ENCODE data around the gene CD3G.

Gene CD3G

GRCh38 chr11:118343981-118344515 lies at the start of gene CD3G:
TSS of gene CD3G (plus strand) at chr11:118344344. CDS start at chr11:118344424, 80 bp downstream.
- Histone ChIP-seq H3K4me2 (no peak within 1 kb of the TSS), H3K36me3 (ENCODE audit: insufficient read depth) (no peaks in the 10 kb centered on the region), H3K9ac (no peak within 1 kb of the TSS), H3K27ac (no peak within 1 kb of the TSS), H2AFZ (ENCODE audit: low read depth) (no peak within 1 kb of the TSS), H3K79me2 (ENCODE audit: insufficient read depth, low read depth) (no peaks in the 10 kb centered on the region), H3K4me1 (ENCODE audit: low read depth, poor library complexity, severe bottlenecking) (no peaks in the 10 kb centered on the region), H3K4me3 (IDR thresholded peaks at IDR 0.05; ENCODE audit: insufficient read depth, low read depth, low read length) (no peak within 1 kb of the TSS), H4K20me1 (ENCODE audit: insufficient read depth) (no peaks in the 10 kb centered on the region), H3K27me3 (ENCODE audit: insufficient read depth, low read depth) (no peaks in the 10 kb centered on the region)
- TF ChIP-seq CTCF (conservative IDR thresholded peaks at IDR 0.05; ENCODE audit: low read depth, low read length), result no peak

- no peak overlapping the region for H3K4me3 ChIP-seq (IDR thresholded peaks at IDR 0.05; ENCODE audit: insufficient read depth, low read depth, low read length)
- no peak overlapping the region for H3K4me2 ChIP-seq
- no peaks in the 10 kb centered on the region for H3K36me3 ChIP-seq (ENCODE audit: insufficient read depth)
- H3K4me1 ChIP-seq (ENCODE audit: low read depth, poor library complexity, severe bottlenecking), result no peaks in the 10 kb centered on the region
- H3K27me3 ChIP-seq (ENCODE audit: insufficient read depth, low read depth), result no peaks in the 10 kb centered on the region
- H4K20me1 ChIP-seq (ENCODE audit: insufficient read depth), result no peaks in the 10 kb centered on the region
- no peak overlapping the region for H3K9ac ChIP-seq
- H3K79me2 ChIP-seq (ENCODE audit: insufficient read depth, low read depth), result no peaks in the 10 kb centered on the region
- no peak overlapping the region for H3K27ac ChIP-seq
- H2AFZ ChIP-seq (ENCODE audit: low read depth), result no peak overlapping the region
- no peak for TF ChIP-seq CTCF (conservative IDR thresholded peaks at IDR 0.05; ENCODE audit: low read depth, low read length)
These were observed 48.9 kb upstream of the CD3G start for GRCh38 chr11:118295199-118295598.

- Histone ChIP-seq H3K27me3 (ENCODE audit: insufficient read depth, low read depth) (no peaks in the 10 kb centered on the region), H3K4me3 (IDR thresholded peaks at IDR 0.05; ENCODE audit: insufficient read depth, low read depth, low read length) (no peak overlapping the region), H3K79me2 (ENCODE audit: insufficient read depth, low read depth) (no peaks in the 10 kb centered on the region), H3K27ac (no peak overlapping the region), H4K20me1 (ENCODE audit: insufficient read depth) (no peaks in the 10 kb centered on the region), H2AFZ (ENCODE audit: low read depth) (no peak overlapping the region), H3K36me3 (ENCODE audit: insufficient read depth) (no peaks in the 10 kb centered on the region), H3K4me1 (ENCODE audit: low read depth, poor library complexity, severe bottlenecking) (no peaks in the 10 kb centered on the region), H3K4me2 (no peak overlapping the region), H3K9ac (no peak overlapping the region)
- TF ChIP-seq CTCF (conservative IDR thresholded peaks at IDR 0.05; ENCODE audit: low read depth, low read length), result peak; percentile 48
These were observed 48.2 kb upstream of the CD3G start for GRCh38 chr11:118295815-118296454.

GRCh38 chr11:118301600-118302195 lies 42.4 kb upstream of the CD3G start:
- H3K27me3 ChIP-seq (ENCODE audit: insufficient read depth, low read depth), result no peaks in the 10 kb centered on the region
- no peak overlapping the region for H3K4me3 ChIP-seq (IDR thresholded peaks at IDR 0.05; ENCODE audit: insufficient read depth, low read depth, low read length)
- no peak overlapping the region for H2AFZ ChIP-seq (ENCODE audit: low read depth)
- H3K27ac ChIP-seq, result no peak overlapping the region
- TF ChIP-seq CTCF (conservative IDR thresholded peaks at IDR 0.05; ENCODE audit: low read depth, low read length), result no peak
- no peak overlapping the region for H3K4me2 ChIP-seq
- no peaks in the 10 kb centered on the region for H4K20me1 ChIP-seq (ENCODE audit: insufficient read depth)
- H3K79me2 ChIP-seq (ENCODE audit: insufficient read depth, low read depth), result no peaks in the 10 kb centered on the region
- no peaks in the 10 kb centered on the region for H3K36me3 ChIP-seq (ENCODE audit: insufficient read depth)
- no peak overlapping the region for H3K9ac ChIP-seq
- H3K4me1 ChIP-seq (ENCODE audit: low read depth, poor library complexity, severe bottlenecking), result no peaks in the 10 kb centered on the region

Data from KMS-11 (cell line).